Esophagus muscularis mucosa (tissue), 4 donors: ENCODE data around the gene CYS1.

Source experiments
- CTCF ChIP-seq, 3 experiments: fragments of 200-600 bp in 2 of 3; fragments of 450-650 bp in 1 of 3; sonication (generic) in 2 of 3; IDR thresholded peaks; one replicate each; pipeline ENCODE4 v1.5.1; 2017 to 2019; ENCODE audit warnings: antibody characterized with exemption in 3 of 3, mild to moderate bottlenecking in 2 of 3, moderate library complexity in 1 of 3
- EP300 ChIP-seq: sonication (generic); formaldehyde crosslinking; IDR thresholded peaks from one replicate; pipeline ENCODE4 v1.6.1; 2017; ENCODE audit warnings: antibody characterized with exemption
- POLR2A ChIP-seq: fragments of 450-650 bp; IDR thresholded peaks from one replicate; pipeline ENCODE4 v1.6.1; 2017; ENCODE audit warnings: antibody characterized with exemption, moderate library complexity, mild to moderate bottlenecking, low read depth

- no peak for TF ChIP-seq CTCF (IDR thresholded peaks at IDR 0.05)
- TF ChIP-seq POLR2A = no peak
- no peak for TF ChIP-seq EP300
Observed at GRCh38 chr2:10078704-10079265, 1.4 kb downstream of the CYS1 start.
